ENCODE data around the gene FLOT2. TPM values are rescaled to one million over a fixed set of nuclear protein-coding genes. Genes with fewer than 3 reads are reported as not detected.

FLOT2 gene
- polyA plus RNA-seq, 2 of the 4 experiments (the other 2 are of a cell fraction), result 66.4 to 78.6 TPM

DNA sequence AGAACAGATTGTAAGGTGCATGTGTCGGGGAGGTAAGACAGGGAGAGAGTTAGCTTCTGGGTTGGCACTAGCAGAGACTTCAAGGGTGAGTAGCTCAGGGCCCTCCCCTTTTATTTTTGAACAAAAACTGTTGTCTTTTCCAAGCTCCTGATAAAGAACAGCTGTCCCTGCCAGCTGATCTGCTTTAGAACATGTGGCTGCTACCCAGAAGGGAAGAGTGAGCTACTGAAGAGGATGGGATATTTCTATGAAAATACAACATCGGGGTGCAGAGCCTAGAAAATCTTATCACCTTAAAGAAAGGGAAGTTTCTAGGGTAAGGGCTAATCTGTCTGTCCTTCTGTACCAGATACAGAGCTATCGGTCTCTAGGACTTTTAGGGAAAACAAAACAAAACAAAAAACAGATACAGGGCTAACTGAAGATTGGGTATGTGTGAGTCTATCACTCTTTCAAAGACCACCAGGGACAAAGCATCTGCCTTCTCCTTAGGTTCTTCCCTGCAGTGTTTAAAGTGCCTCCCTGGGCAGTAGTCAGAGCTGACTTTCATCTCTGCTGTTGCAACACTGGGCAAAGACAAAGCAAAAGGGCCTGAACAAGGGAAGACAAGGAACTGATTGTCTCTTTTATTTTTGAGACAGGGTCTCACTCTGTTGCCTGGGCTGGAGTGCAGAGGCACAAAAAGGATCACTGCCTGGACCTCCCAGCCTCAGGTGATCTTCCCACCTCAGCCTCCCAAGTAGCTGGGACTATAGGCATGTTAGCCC lies 10.4 kb upstream of the FLOT2 start (continued):
- TF ChIP-seq, protein P1, sequence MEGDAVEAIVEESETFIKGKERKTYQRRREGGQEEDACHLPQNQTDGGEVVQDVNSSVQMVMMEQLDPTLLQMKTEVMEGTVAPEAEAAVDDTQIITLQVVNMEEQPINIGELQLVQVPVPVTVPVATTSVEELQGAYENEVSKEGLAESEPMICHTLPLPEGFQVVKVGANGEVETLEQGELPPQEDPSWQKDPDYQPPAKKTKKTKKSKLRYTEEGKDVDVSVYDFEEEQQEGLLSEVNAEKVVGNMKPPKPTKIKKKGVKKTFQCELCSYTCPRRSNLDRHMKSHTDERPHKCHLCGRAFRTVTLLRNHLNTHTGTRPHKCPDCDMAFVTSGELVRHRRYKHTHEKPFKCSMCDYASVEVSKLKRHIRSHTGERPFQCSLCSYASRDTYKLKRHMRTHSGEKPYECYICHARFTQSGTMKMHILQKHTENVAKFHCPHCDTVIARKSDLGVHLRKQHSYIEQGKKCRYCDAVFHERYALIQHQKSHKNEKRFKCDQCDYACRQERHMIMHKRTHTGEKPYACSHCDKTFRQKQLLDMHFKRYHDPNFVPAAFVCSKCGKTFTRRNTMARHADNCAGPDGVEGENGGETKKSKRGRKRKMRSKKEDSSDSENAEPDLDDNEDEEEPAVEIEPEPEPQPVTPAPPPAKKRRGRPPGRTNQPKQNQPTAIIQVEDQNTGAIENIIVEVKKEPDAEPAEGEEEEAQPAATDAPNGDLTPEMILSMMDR (IDR thresholded peaks at IDR 0.05), result no peak
- TF ChIP-seq CHD2 (IDR thresholded peaks at IDR 0.05; ENCODE audit: low read length, partially characterized antibody), result no peak

DNA sequence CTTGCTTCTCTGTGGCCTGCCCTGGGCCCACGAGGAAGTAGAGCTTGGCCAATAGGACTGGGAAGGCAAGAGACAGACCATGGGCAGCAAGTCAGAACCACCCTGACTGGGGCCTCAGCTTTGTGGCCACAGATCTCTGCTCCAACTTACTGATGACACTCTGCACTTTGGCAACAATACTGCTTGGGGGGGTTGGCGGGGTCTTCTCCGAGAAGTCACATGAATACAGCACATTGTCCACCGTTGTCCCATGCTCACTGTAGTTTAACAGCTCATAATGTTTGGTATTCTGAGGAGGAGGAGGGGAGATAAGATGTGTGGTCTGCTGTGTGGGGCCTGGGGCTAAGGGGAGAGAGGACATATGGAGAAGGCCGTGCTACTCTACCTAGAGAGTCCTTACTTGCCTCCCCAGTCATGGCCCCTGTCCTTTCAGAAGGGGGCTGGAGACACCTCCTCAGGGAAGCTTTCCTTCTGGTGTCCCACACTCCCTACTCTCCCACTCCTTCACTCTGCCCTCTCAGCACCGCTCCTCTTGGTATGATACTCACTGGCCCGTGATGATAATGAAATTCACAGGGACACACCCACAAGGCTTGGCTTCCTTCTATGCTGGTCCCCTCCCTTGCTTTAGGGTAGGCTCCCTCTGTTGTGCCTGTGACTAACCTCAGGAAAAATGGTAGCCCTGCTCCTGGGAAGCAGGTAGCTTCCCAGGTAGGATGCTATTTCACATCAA lies 9.3 kb upstream of the FLOT2 start:
- no peak overlapping the region for H3K4me3 ChIP-seq
- FAIRE-seq (no peak), DNase-seq (ENCODE audit: low read depth in 1 of 2, low spot score in 1 of 2) (no peak), ATAC-seq (no peak)
- ChIA-PET CTCF (interaction anchor here (0.6 to 38.2 kb wide), 12 partner anchors 2 to 181 kb away, joined by 3 to 685 read pairs (median 5); partner anchors contain the start of genes DHRS13, FLOT2 and TLCD1), POLR2A (no interaction called here)
- H3K27ac ChIP-seq, result no peak overlapping the region
- no peaks in the 10 kb centered on the region for H3K9me3 ChIP-seq
- WGBS (ENCODE audit: missing lambda C conversion rate), result 89% methylated on average over 7 of the region's 7 CpGs
- peaks cover 17% of the 10 kb centered on the region for H3K4me1 ChIP-seq
- TF ChIP-seq RAD21 (conservative IDR thresholded peaks at IDR 0.05 in 1 of 2, IDR thresholded peaks at IDR 0.05 in 1 of 2) (no peak), ZSCAN20 (CRISPR knock-in tag; IDR thresholded peaks at IDR 0.05) (no peak), TFCP2L1 (CRISPR knock-in tag; IDR thresholded peaks at IDR 0.05) (no peak), ZNF302 (CRISPR knock-in tag; IDR thresholded peaks at IDR 0.05) (no peak), CBX8 (IDR thresholded peaks at IDR 0.05) (no peak), RNF2 (IDR thresholded peaks at IDR 0.05; ENCODE audit: borderline replicate concordance, low read depth) (no peak), RARB (CRISPR knock-in tag; IDR thresholded peaks at IDR 0.05) (no peak), CHD4 (IDR thresholded peaks at IDR 0.05; ENCODE audit: borderline replicate concordance) (no peak), HOXB5 (CRISPR knock-in tag; IDR thresholded peaks at IDR 0.05) (no peak), BHLHE40 (IDR thresholded peaks at IDR 0.05; ENCODE audit: low read depth, low read length) (no peak), RCOR1 (IDR thresholded peaks at IDR 0.05; ENCODE audit: low read depth, low read length) (no peak), MYC (IDR thresholded peaks at IDR 0.05; ENCODE audit: borderline replicate concordance, low read length) (no peak), CEBPB (IDR thresholded peaks at IDR 0.05) (no peak), EP300 (IDR thresholded peaks at IDR 0.05) (no peak), JUN (IDR thresholded peaks at IDR 0.05) (no peak), HOXA7 (CRISPR knock-in tag; IDR thresholded peaks at IDR 0.05) (no peak), NPAS2 (CRISPR knock-in tag; IDR thresholded peaks at IDR 0.05; ENCODE audit: borderline replicate concordance) (no peak)
- TF ChIP-seq, protein P2, sequence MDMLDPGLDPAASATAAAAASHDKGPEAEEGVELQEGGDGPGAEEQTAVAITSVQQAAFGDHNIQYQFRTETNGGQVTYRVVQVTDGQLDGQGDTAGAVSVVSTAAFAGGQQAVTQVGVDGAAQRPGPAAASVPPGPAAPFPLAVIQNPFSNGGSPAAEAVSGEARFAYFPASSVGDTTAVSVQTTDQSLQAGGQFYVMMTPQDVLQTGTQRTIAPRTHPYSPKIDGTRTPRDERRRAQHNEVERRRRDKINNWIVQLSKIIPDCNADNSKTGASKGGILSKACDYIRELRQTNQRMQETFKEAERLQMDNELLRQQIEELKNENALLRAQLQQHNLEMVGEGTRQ (IDR thresholded peaks at IDR 0.05), result no peak
- TF ChIP-seq, protein P3, sequence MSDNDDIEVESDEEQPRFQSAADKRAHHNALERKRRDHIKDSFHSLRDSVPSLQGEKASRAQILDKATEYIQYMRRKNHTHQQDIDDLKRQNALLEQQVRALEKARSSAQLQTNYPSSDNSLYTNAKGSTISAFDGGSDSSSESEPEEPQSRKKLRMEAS (IDR thresholded peaks at IDR 0.05), result no peak
- no peak overlapping the region for H3K4me2 ChIP-seq

DNA sequence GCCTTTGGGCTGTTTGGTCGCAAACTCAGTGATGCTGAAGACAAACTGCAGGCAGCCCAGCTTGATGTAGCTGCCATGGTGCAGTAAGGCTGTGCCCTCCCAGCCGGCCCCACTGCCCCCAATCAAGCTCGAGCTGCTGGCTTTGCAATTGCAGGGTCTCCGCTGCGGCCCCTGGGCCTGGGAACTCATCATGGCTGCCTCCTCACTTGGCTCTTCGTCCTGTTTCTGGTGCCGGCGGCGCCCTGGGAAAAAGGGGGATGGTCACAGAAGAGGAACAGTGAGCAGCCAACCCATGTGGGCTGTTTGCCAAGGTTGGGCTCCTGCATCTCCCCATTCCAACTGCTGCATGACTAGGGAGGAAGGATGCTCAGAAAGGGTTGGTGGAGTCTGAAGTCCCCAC lies 8.7 kb upstream of the FLOT2 start:
- Histone ChIP-seq H3K4me1 (peaks cover 19% of the 10 kb centered on the region), H3K9me3 (no peaks in the 10 kb centered on the region), H3K27ac (no peak overlapping the region), H3K4me3 (no peak overlapping the region), H3K4me2 (no peak overlapping the region)
- FAIRE-seq (no peak), ATAC-seq (no peak), DNase-seq (ENCODE audit: low read depth in 1 of 2, low spot score in 1 of 2) (no peak)
- TF ChIP-seq EP300 (IDR thresholded peaks at IDR 0.05) (no peak), EHMT2 (IDR thresholded peaks at IDR 0.05; ENCODE audit: low read depth) (no peak), ZFP36 (IDR thresholded peaks at IDR 0.05; ENCODE audit: borderline replicate concordance, partially characterized antibody) (no peak), TFCP2L1 (CRISPR knock-in tag; IDR thresholded peaks at IDR 0.05) (no peak), RFX5 (IDR thresholded peaks at IDR 0.05) (no peak), CEBPB (IDR thresholded peaks at IDR 0.05) (no peak)
- TF ChIP-seq, protein P4, sequence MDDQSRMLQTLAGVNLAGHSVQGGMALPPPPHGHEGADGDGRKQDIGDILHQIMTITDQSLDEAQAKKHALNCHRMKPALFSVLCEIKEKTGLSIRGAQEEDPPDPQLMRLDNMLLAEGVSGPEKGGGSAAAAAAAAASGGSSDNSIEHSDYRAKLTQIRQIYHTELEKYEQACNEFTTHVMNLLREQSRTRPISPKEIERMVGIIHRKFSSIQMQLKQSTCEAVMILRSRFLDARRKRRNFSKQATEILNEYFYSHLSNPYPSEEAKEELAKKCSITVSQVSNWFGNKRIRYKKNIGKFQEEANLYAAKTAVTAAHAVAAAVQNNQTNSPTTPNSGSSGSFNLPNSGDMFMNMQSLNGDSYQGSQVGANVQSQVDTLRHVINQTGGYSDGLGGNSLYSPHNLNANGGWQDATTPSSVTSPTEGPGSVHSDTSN (IDR thresholded peaks at IDR 0.05), result no peak
- TF ChIP-seq, protein P3 (IDR thresholded peaks at IDR 0.05), result no peak
- WGBS (ENCODE audit: missing lambda C conversion rate), result 94% methylated on average over 9 of the region's 9 CpGs
- CTCF ChIA-PET, result interaction anchor here (0.6 to 38.2 kb wide), 9 partner anchors 2 to 180 kb away, joined by 3 to 685 read pairs (median 5); partner anchors contain the start of genes DHRS13, FLOT2 and TLCD1
- POLR2A ChIA-PET, result no interaction called here

Measured in A549 (cell line).